ENCODE results near the gene MKNK1. TPM values are rescaled to one million over a fixed set of nuclear protein-coding genes. Genes with fewer than 3 reads are reported as not detected.

MKNK1 gene
- total and polyA plus RNA-seq, 2 experiments from 2014 or later: 15.5 to 16.1 TPM

- Histone ChIP-seq H3K4me3 (no peak overlapping the region), H3K9me2 (ENCODE audit: insufficient read depth) (no peaks in the 10 kb centered on the region), H3K9me3 (ENCODE audit: low read depth) (no peaks in the 10 kb centered on the region), H3K4me1 (ENCODE audit: insufficient read depth) (peaks cover 6% of the 10 kb centered on the region), H3K27ac (no peak overlapping the region), H3K9ac (no peak overlapping the region), H3K27me3 (replicated peaks; ENCODE audit: insufficient read depth) (peaks cover 23% of the 10 kb centered on the region; the same call in 1 of the 2 replicates), H3F3A (ENCODE audit: insufficient read depth) (peaks cover 8% of the 10 kb centered on the region), H2AFZ (no peak overlapping the region), H4K20me1 (ENCODE audit: insufficient read depth) (no peaks in the 10 kb centered on the region), H3K4me2 (ENCODE audit: unreplicated experiment) (no peak overlapping the region), H3K79me2 (ENCODE audit: insufficient read depth) (no peaks in the 10 kb centered on the region), H3K36me3 (ENCODE audit: low read depth) (no peaks in the 10 kb centered on the region)
- no peak for DNase-seq
- in situ Hi-C loops (cut with MboI): no loop called here
- TF ChIP-seq EZH2phosphoT487 (IDR thresholded peaks at IDR 0.05; ENCODE audit: insufficient read depth, low read depth): no peak
- TF ChIP-seq EZH2 (IDR thresholded peaks at IDR 0.05; ENCODE audit: insufficient read depth, poor library complexity, severe bottlenecking): no peak
- 92 to 95% methylated on average over 3 of the region's 3 CpGs for WGBS, 2 experiments (ENCODE audit: low coverage in 1 of 2, low lambda C conversion rate in 2 of 2, missing lambda C conversion rate in 2 of 2)
Observed at GRCh38 chr1:46553506-46553905, 50.6 kb downstream of the MKNK1 start.

- H3K79me2 ChIP-seq (ENCODE audit: insufficient read depth): no peaks in the 10 kb centered on the region
- no peaks in the 10 kb centered on the region for H4K20me1 ChIP-seq (ENCODE audit: insufficient read depth)
- no peaks in the 10 kb centered on the region for H3K36me3 ChIP-seq (ENCODE audit: low read depth)
- no peak for DNase-seq
- no peak overlapping the region for H3K27ac ChIP-seq
- no peak overlapping the region for H3K4me2 ChIP-seq (ENCODE audit: unreplicated experiment)
- no peak overlapping the region for H2AFZ ChIP-seq
- TF ChIP-seq EZH2phosphoT487 (IDR thresholded peaks at IDR 0.05; ENCODE audit: insufficient read depth, low read depth): no peak
- no peak for TF ChIP-seq EZH2 (IDR thresholded peaks at IDR 0.05; ENCODE audit: insufficient read depth, poor library complexity, severe bottlenecking)
- H3K9me3 ChIP-seq (ENCODE audit: low read depth): no peaks in the 10 kb centered on the region
- H3K27me3 ChIP-seq (replicated peaks; ENCODE audit: insufficient read depth): peaks cover 23% of the 10 kb centered on the region; the same call in 1 of the 2 replicates
- H3K4me1 ChIP-seq (ENCODE audit: insufficient read depth): peaks cover 6% of the 10 kb centered on the region
- WGBS, 2 experiments (ENCODE audit: low coverage in 1 of 2, low lambda C conversion rate in 2 of 2, missing lambda C conversion rate in 2 of 2): 76 to 81% methylated on average over 9 to 10 of the region's 10 CpGs
- H3F3A ChIP-seq (ENCODE audit: insufficient read depth): peaks cover 7% of the 10 kb centered on the region
- in situ Hi-C loops (cut with MboI): no loop called here
- H3K9me2 ChIP-seq (ENCODE audit: insufficient read depth): no peaks in the 10 kb centered on the region
- H3K4me3 ChIP-seq: no peak overlapping the region
- no peak overlapping the region for H3K9ac ChIP-seq
Observed at GRCh38 chr1:46552357-46553237, 51.5 kb downstream of the MKNK1 start.

DNA sequence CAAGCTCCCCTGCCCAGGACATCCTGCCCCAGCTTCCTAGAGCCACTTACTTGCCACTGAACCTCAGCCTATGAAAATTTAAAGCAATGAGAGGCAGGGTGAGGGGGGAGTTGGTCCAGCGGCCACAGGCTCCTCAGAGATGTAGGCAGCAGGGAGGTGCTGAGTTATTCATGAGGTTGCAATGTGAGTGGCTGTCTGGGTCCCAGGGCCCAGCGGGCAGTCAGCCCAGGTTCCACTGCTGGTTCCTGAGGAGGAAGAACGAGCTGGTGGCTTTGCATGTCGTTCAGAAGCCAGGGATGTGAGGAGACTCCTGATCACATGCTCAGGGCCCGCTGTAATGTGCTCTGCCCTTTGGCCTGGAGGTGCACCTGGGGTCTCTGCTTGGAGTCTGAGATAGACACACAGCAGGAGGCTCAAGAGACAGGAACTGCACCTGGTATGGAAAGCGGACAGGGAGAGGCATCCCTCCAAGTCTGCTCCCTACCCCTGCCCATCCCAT lies 52.4 kb downstream of the MKNK1 start, which contains the start of gene KNCN:
KNCN (minus strand) TSS at position 51 of the 499 bp plus-strand sequence. CDS start 432 bp downstream, outside the sequence.
- Histone ChIP-seq H4K20me1 (ENCODE audit: insufficient read depth) (no peaks in the 10 kb centered on the region), H3K27ac (no peak within 1 kb of the TSS), H2AFZ (no peak within 1 kb of the TSS), H3K9me2 (ENCODE audit: insufficient read depth) (no peaks in the 10 kb centered on the region), H3F3A (ENCODE audit: insufficient read depth) (no peaks in the 10 kb centered on the region), H3K4me2 (ENCODE audit: unreplicated experiment) (no peak within 1 kb of the TSS), H3K36me3 (ENCODE audit: low read depth) (no peaks in the 10 kb centered on the region), H3K4me3 (no peak within 1 kb of the TSS), H3K9me3 (ENCODE audit: low read depth) (no peaks in the 10 kb centered on the region), H3K4me1 (ENCODE audit: insufficient read depth) (no peaks in the 10 kb centered on the region), H3K27me3 (replicated peaks; ENCODE audit: insufficient read depth) (peaks cover 27% of the 10 kb centered on the region), H3K79me2 (ENCODE audit: insufficient read depth) (no peaks in the 10 kb centered on the region), H3K9ac (no peak within 1 kb of the TSS)
- in situ Hi-C loops (cut with MboI): no loop called here
- no peak for DNase-seq
- 64 to 66% methylated on average over 6 of the region's 6 CpGs for WGBS, 2 experiments (ENCODE audit: low coverage in 1 of 2, low lambda C conversion rate in 2 of 2, missing lambda C conversion rate in 2 of 2)
- TF ChIP-seq EZH2phosphoT487 (IDR thresholded peaks at IDR 0.05; ENCODE audit: insufficient read depth, low read depth) (no peak), EZH2 (IDR thresholded peaks at IDR 0.05; ENCODE audit: insufficient read depth, poor library complexity, severe bottlenecking) (no peak)

GRCh38 chr1:46550751-46551231 lies 53.3 kb downstream of the MKNK1 start:
- in situ Hi-C loops (cut with MboI): no loop called here
- Histone ChIP-seq H3K36me3 (ENCODE audit: low read depth) (no peaks in the 10 kb centered on the region), H3K79me2 (ENCODE audit: insufficient read depth) (no peaks in the 10 kb centered on the region), H3K4me3 (no peak overlapping the region), H4K20me1 (ENCODE audit: insufficient read depth) (no peaks in the 10 kb centered on the region), H3F3A (ENCODE audit: insufficient read depth) (no peaks in the 10 kb centered on the region), H3K4me1 (ENCODE audit: insufficient read depth) (no peaks in the 10 kb centered on the region), H3K27ac (no peak overlapping the region), H3K4me2 (ENCODE audit: unreplicated experiment) (no peak overlapping the region), H3K9me2 (ENCODE audit: insufficient read depth) (no peaks in the 10 kb centered on the region), H3K9me3 (ENCODE audit: low read depth) (no peaks in the 10 kb centered on the region), H3K9ac (no peak overlapping the region), H3K27me3 (replicated peaks; ENCODE audit: insufficient read depth) (peaks cover 32% of the 10 kb centered on the region), H2AFZ (no peak overlapping the region)
- TF ChIP-seq EZH2 (IDR thresholded peaks at IDR 0.05; ENCODE audit: insufficient read depth, poor library complexity, severe bottlenecking) (no peak), EZH2phosphoT487 (IDR thresholded peaks at IDR 0.05; ENCODE audit: insufficient read depth, low read depth) (no peak)
- 7 to 11% methylated on average over 16 to 17 of the region's 17 CpGs for WGBS, 2 experiments (ENCODE audit: low coverage in 1 of 2, low lambda C conversion rate in 2 of 2, missing lambda C conversion rate in 2 of 2)
- no peak for DNase-seq
